ENCODE measurements around the gene CDH1.

The CDH1 gene

GRCh38 chr16:68756239-68756915, 19.3 kb downstream of the CDH1 start:
- no peak overlapping the region for H3K4me3 ChIP-seq (ENCODE audit: low read depth, low read length)
- in situ Hi-C loops (cut with HindIII; ENCODE audit: low sequenced_read_pairs) = no loop called here
- no peak for DNase-seq (ENCODE audit: low read depth)
- TF ChIP-seq CTCF (IDR thresholded peaks at IDR 0.05; ENCODE audit: low read depth, low read length, missing control alignments) = no peak

- no peak for TF ChIP-seq CTCF (IDR thresholded peaks at IDR 0.05; ENCODE audit: low read depth, low read length, missing control alignments)
- no peak overlapping the region for H3K4me3 ChIP-seq (ENCODE audit: low read depth, low read length)
- in situ Hi-C loops (cut with HindIII; ENCODE audit: low sequenced_read_pairs) = no loop called here
- DNase-seq (ENCODE audit: low read depth) = no peak
Observed at GRCh38 chr16:68757625-68757935, 20.5 kb downstream of the CDH1 start.

GRCh38 chr16:68759062-68759461, 22.0 kb downstream of the CDH1 start:
- DNase-seq (ENCODE audit: low read depth) = no peak
- in situ Hi-C loops (cut with HindIII; ENCODE audit: low sequenced_read_pairs) = no loop called here
- no peak for TF ChIP-seq CTCF (IDR thresholded peaks at IDR 0.05; ENCODE audit: low read depth, low read length, missing control alignments)
- no peak overlapping the region for H3K4me3 ChIP-seq (ENCODE audit: low read depth, low read length)

GRCh38 chr16:68760671-68761275, 23.7 kb downstream of the CDH1 start:
- no peak for TF ChIP-seq CTCF (IDR thresholded peaks at IDR 0.05; ENCODE audit: low read depth, low read length, missing control alignments)
- DNase-seq (ENCODE audit: low read depth) = no peak
- in situ Hi-C loops (cut with HindIII; ENCODE audit: low sequenced_read_pairs) = no loop called here
- no peak overlapping the region for H3K4me3 ChIP-seq (ENCODE audit: low read depth, low read length)

- no peak for DNase-seq (ENCODE audit: low read depth)
- H3K4me3 ChIP-seq (ENCODE audit: low read depth, low read length) = no peak overlapping the region
- no peak for TF ChIP-seq CTCF (IDR thresholded peaks at IDR 0.05; ENCODE audit: low read depth, low read length, missing control alignments)
- in situ Hi-C loops (cut with HindIII; ENCODE audit: low sequenced_read_pairs) = no loop called here
Observed at GRCh38 chr16:68762996-68763756, 26.1 kb downstream of the CDH1 start.

DNA sequence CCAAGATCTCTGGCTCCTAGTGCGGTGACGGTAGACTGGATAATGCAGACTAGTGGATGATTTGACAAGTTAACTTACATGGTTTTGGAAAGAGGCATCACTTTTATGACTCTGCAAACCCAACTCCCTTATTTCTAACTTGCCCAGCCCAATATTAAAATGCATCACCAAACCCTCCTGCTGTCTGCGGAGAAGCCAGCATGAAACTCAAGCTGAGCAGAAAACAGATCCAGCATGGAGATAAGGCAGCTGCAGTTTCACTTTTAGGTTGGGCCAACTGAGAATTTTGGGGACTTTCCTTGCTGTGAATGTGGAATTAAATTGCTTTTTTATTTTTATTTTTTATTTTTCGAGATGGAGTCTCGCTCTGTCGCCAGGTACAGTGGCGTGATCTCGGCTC, 27.8 kb downstream of the CDH1 start:
- no peak for DNase-seq (ENCODE audit: low read depth)
- in situ Hi-C loops (cut with HindIII; ENCODE audit: low sequenced_read_pairs) = no loop called here
- no peak overlapping the region for H3K4me3 ChIP-seq (ENCODE audit: low read depth, low read length)
- no peak for TF ChIP-seq CTCF (IDR thresholded peaks at IDR 0.05; ENCODE audit: low read depth, low read length, missing control alignments)
